MG63 (cell line): Measurements from ENCODE around the gene SCLT1. TPM values are rescaled to one million over a fixed set of nuclear protein-coding genes. Genes with fewer than 3 reads are reported as not detected.

Experiments used
- DNase-seq: peaks from one replicate; pipeline ENCODE4 v3.0.0-alpha.2; 2020
- H3K27me3 ChIP-seq: fragments of 250-450 bp; sonication (Bioruptor Pico); 2 replicates; pipeline ENCODE4 v1.5.1; 2020; ENCODE audit warnings: mild to moderate bottlenecking, moderate library complexity
- H3K36me3 ChIP-seq: fragments of 250-450 bp; sonication (Bioruptor Pico); 2 replicates; pipeline ENCODE4 v1.5.1; 2020; ENCODE audit warnings: mild to moderate bottlenecking, moderate library complexity
- H3K4me3 ChIP-seq: fragments of 250-450 bp; sonication (Bioruptor Pico); 2 replicates; pipeline ENCODE4 v1.5.1; 2020; ENCODE audit warnings: mild to moderate bottlenecking, moderate library complexity
- H3K9me3 ChIP-seq: fragments of 250-450 bp; sonication (Bioruptor Pico); 2 replicates; pipeline ENCODE4 v1.5.1; 2020; ENCODE audit warnings: mild to moderate bottlenecking, moderate library complexity
- total RNA-seq: library from RNA; depleted of rRNA; stranded (reverse); fragments of >200 nt; shearing (Covaris generic); gene quantifications from 2 replicates; pipeline ENCODE4 v1.2.3, GENCODE V29; 2014; ENCODE audit warnings: low replicate concordance; rRNA removed

The SCLT1 gene
- total RNA-seq, 1 experiment from 2014 or later = 13.9 TPM

DNA sequence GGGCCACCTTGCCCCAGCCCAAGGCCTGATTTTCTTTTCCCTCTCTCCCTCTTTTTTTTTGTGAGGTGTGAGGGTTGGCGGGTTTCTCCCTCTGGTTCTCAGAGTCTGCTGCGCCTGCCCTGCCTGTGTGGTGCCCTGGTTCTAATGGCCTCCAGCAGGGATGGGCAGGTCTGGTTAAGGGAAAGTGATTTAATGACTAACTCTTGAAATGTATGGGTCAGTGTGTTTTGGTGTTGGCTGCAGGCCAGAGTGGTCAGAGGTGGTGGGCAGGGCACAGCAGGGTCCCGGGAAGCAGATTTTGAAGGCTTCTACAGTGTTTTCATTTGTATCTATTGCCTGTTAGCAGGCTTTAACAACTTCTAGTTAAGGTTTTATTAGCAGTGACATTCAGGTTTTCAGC, 244.9 kb downstream of the SCLT1 start:
- Histone ChIP-seq H3K9me3 (no peaks in the 10 kb centered on the region), H3K4me3 (no peak overlapping the region), H3K27me3 (no peaks in the 10 kb centered on the region), H3K36me3 (peaks cover 48% of the 10 kb centered on the region)
- DNase-seq = no peak

DNA sequence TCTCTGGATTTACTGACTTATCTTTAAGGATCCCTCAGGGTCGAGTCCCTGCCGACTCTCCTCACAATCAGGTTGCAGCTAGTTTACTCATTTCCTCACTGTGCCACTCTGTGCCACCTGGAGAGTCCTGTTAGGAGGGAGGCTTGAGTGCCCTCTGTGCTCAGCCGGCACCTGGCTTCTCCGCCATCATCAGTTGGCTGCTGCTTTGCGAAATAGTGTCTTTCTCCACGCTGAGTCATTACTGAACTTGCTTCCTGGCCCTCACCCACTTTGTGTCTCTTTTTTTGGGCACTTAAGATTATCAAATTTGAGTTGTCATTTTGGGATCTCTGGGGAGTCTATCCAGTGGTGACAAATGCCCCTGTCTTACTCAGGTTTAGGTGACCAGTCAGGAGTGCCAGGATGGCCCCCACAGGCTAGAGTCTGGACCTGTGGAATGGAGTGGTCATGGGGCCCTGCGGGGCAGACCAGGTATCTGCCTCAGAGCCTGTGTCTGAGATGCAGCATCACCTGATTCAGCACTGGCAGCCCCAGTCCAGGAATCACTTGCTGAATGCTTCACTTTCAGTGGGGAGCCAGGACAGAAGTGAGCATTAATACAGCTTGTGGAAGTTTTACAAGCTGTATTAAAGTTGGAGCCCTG, 246.1 kb downstream of the SCLT1 start:
- H3K36me3 ChIP-seq = peaks cover 45% of the 10 kb centered on the region
- DNase-seq = no peak
- H3K27me3 ChIP-seq = no peaks in the 10 kb centered on the region
- no peaks in the 10 kb centered on the region for H3K9me3 ChIP-seq
- no peak overlapping the region for H3K4me3 ChIP-seq

DNA sequence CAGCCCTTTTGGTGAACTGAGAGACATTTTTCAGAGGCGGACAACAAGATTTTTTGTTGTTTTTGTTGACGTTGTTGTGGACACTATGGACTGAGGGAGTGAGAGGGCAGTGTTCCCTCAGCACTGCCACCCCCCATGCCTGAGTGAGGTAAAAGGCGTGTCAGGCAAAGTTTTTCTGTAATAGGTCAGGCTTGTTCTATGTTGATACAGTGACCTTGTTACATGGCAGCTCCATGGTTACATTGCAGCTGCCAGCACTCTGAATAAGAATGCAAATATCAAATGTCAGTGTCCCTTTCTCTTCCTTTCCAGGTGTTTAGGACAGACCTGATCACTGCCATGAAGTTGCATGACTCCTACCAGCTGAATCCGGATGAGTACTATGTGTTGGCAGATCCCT, 247.3 kb downstream of the SCLT1 start:
- Histone ChIP-seq H3K9me3 (no peaks in the 10 kb centered on the region), H3K4me3 (no peak overlapping the region), H3K36me3 (peaks cover 36% of the 10 kb centered on the region), H3K27me3 (no peaks in the 10 kb centered on the region)
- no peak for DNase-seq

DNA sequence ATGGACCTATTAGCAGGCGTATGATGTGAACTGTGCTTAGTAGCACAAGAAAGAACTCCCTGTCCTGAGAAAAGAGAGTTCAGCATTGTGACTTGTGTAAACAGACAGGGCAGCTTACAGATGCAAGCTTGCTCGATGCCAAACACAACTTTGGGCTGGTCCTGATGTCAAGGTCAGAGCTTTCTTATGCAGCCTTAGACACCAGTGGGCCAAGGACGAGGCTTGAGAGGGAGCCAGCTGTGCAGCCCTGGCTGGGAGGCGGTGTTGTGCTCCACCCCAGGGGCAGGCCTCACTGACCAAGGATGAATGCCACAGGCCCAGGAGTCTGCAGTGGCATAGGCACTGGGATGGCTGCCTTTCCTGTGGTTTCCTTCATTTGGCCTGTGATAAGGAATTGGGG, 248.4 kb downstream of the SCLT1 start:
- no peaks in the 10 kb centered on the region for H3K27me3 ChIP-seq
- DNase-seq = no peak
- H3K36me3 ChIP-seq = peaks cover 28% of the 10 kb centered on the region
- no peak overlapping the region for H3K4me3 ChIP-seq
- H3K9me3 ChIP-seq = no peaks in the 10 kb centered on the region

DNA sequence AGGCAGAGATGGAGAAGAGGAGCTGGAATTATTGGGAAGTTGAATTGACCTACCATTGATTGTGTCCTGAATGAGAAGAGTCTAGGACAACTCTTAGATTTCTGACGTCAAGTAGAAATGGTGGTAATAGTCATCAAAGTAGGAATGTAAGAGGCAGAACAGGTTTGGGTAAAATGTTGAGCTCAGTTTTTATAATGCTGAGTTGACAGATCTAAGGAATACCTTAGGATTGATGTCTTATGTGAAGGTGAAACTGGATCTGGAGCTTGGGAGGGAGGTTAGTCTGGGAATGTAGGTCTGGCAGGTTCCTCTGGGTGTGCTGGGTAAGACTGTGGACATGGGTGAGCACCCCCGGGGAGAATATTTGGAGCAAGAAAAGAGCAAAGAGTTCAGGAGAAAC, 251.9 kb downstream of the SCLT1 start:
- Histone ChIP-seq H3K36me3 (peaks cover 12% of the 10 kb centered on the region), H3K4me3 (no peak overlapping the region), H3K27me3 (no peaks in the 10 kb centered on the region), H3K9me3 (no peaks in the 10 kb centered on the region)
- no peak for DNase-seq

DNA sequence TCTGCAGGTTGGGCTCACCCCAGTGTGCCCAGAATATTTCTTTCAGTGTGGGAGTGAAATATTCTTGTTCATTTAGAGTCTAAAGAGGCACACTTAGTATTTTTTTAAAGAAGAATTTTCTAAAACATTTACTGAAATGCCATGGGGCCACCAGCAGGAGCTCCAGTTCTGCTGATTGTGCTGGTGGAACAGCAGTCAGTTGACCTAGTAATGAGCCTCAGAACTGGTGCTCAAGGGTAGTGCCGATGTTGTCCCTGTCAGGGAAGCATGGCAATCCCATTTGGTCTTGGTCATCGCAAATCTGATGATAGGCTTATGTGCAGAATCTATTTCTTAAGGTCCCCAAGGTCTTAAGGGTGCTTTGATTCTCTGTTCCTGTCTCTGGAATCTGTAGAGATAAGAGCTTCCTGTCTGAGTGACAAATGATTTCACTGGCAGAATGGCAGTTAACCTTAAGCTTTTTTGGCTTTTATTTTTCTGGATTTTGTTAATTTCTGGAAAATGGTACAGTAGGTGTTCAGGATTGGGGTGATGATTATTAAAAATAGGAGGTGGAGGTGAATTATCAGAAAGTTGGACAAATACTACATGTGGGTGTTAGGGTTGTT, 252.5 kb downstream of the SCLT1 start:
- Histone ChIP-seq H3K9me3 (no peaks in the 10 kb centered on the region), H3K27me3 (no peaks in the 10 kb centered on the region), H3K4me3 (no peak overlapping the region), H3K36me3 (peaks cover 7% of the 10 kb centered on the region)
- DNase-seq = no peak

DNA sequence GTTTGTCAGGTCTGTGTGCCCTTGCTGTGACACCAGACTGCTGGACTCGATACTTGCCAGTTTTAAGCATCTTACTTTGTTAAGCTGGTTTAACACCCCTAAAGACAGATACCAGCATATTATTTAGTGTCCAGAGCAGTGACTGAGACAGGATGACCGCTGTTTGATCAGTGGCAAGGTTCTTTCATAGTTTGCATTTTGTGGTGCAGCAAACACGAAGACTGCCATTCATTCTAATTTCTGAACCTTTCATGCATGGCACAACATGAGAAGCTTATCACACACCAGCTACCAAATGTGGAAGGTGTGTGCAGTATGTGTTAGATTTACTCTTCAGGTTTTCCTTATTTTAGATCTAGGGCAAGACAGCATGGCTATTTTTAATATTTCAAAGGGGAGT, 255.7 kb downstream of the SCLT1 start:
- DNase-seq = no peak
- Histone ChIP-seq H3K4me3 (no peak overlapping the region), H3K36me3 (peaks cover 8% of the 10 kb centered on the region), H3K9me3 (no peaks in the 10 kb centered on the region), H3K27me3 (no peaks in the 10 kb centered on the region)

DNA sequence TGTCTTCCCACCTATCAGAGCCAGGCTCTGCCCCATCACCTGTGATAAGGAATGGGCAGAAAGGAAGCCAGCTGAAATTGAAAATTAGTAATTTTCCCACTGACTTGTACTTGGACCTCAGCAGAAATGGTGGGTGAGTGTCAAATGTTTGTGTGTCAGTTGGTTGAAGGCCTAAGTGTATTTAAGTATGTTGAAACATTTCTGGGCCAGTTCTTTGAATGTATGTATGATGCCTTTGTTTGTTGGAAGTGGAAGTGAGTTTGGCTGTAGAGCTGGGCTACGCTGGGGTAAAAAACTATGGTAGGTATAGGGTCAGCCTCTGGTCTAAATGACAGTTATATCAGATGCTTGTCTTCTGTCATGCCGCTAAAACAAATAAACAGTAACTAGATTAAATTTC, 256.1 kb downstream of the SCLT1 start:
- H3K36me3 ChIP-seq = peaks cover 11% of the 10 kb centered on the region
- DNase-seq = no peak

DNA sequence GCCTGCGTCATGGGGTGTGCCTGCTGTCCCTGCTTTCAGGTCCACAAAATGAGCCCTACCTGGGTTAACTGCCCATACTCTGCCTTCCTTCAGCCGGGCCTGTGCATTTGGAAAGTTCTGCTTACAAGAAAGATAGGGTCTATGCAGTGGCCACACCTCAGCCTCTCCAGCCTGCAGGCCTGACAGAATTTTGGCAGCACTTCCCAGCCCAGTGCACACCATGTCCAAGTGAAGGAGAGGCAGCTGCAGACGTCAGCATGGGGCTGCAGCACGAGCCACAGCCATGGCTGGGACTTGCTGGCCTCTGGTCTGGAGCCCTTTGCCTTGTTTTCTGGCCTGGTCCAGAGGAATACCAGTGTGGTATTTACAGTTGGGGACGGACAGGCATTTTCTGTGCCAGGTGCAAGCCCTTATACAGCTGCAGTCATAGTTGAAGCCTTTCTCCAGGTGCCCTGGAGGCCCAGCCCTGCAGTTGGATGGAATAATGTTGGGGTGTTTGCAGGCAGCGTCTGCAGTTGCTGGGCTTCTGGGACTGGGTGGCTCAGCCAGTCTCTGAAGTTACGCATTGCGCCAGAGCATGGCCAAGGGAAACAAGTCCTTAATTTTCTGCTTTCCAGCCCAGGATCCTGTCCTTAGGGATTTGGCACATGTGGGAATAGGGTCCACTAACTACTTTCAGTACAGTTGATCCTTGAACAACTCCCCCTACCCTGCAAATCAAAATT, 257.7 kb downstream of the SCLT1 start:
- no peak for DNase-seq
- Histone ChIP-seq H3K9me3 (no peaks in the 10 kb centered on the region), H3K27me3 (no peaks in the 10 kb centered on the region), H3K4me3 (no peak overlapping the region), H3K36me3 (peaks cover 17% of the 10 kb centered on the region)

More for the DNA sequence above, 256.1 kb downstream of the SCLT1 start:
- Histone ChIP-seq H3K4me3 (no peak overlapping the region), H3K27me3 (no peaks in the 10 kb centered on the region), H3K9me3 (no peaks in the 10 kb centered on the region)

Other genes starting within 250 kb of the SCLT1 start
- 3.6 and 3.9 TPM in 2 replicates for gene C4orf33, start 2.6 kb upstream of the SCLT1 start, total RNA-seq